Measurements from ENCODE around the gene CTSZ.
"Not testable (repeated sequence)": the region's sequence is repeated elsewhere in the genome, so short reads cannot be mapped to it uniquely, and the experiment has no call there.

Gene CTSZ

DNA sequence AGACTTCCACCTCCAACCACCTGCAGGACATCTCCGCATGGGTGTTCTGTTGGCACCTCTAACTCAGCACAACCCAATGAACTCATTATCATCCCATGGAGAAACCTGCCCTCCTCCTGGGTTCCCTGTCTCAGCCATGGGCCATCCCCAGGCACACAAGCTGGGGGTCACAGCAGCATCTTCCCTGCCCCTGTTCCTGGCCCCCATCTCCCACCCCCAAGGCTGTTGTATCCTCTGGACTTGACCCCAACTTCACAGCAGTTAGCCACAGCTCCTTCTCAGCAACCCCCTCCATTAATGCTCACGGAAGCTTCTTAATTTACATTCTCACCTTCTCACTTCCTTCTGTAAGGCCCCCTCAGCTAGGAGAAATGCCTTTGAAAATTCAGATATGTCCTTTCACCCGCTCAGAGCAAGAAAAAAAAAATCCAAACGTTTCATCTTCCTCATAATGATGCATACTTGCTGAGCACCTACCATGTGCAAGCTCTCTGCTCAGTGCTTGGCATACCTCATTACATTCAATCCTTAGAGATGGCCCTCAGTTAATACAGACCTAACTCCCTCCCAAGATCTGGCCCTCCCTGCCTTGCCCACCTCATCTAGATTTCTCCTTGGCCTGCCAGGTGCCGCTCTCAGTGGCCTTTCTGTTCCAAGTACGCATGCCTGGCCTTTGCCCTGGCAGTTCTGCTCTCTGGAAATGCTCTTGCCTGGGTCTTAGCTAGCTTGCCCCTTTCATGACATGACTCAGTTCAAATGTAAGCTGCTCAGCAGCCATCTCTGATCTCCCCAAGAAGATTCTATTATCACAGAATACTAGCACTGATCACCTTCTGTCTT lies 28.5 kb downstream of the CTSZ start:
- no peak for DNase-seq (ENCODE audit: low read depth)

DNA sequence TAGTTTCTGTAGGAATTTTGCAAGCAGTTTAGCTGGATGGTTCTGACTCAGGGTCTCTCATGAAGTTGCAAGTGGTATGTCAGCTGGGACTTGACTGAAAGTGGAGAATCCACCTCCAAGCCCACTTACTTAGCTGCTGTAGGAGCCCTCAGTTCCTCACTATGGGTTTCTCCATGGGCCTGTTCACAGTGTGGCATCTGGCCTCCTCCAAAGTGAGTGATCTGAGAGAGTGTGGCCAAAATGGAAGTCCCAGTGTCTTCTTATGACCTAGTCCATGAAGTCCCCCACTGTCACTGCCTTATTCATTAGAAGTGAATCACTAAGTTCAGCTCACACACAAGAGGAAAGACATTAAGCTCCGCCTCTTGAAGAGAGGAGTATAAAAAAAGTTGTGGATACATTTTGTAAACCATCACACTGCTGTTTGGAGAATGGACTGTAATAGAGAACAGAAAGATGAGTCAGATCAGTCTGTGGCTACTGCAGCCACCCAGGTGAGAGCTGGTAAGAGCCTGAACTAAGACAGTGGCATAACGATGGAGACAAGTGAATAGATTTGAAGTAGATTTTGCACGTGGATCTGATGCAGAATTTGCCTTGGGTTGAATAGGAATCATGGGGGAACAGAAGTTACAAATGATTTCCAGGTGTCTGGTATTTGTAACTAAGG lies 30.9 kb downstream of the CTSZ start:
- DNase-seq (ENCODE audit: low read depth) = no peak

DNA sequence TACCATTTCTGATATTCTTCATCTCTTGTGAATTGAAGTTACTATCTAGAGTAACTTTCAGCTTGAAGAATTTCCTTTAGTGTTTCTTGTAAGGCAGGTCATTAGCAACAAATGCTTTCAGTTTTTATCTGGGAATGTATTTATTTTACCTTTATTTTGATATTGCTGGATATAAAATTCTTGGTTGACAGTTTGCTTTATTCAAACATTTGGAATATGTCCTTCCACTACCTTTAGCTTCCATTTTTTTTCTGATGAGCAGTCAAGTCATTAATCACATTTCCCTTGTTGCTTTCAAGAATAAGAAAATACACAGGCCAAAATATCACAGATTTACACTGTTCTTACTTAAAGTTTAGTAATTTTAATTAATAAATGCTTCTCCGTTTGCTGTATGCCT lies 31.7 kb downstream of the CTSZ start:
- DNase-seq (ENCODE audit: low read depth) = no peak

DNA sequence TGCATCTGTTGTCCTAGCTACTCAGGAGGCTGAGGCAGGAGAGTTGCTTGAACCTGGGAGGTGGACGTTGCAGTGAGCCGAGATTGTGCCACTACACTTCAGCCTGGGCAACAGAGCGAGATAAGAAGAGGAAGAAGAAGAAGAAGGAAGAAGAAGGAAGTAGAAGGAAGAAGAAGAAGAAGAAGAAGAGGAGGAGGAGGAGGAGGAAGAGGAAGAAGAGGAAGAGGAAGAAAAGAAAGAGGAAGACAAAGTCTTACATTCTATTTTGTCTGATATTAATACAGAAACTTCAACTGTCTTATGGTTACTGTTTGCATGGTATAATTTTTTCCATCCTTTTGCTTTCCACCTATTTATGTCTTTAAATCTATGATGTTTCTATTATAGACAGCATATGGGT lies 33.2 kb downstream of the CTSZ start:
- no peak for DNase-seq (ENCODE audit: low read depth)

DNA sequence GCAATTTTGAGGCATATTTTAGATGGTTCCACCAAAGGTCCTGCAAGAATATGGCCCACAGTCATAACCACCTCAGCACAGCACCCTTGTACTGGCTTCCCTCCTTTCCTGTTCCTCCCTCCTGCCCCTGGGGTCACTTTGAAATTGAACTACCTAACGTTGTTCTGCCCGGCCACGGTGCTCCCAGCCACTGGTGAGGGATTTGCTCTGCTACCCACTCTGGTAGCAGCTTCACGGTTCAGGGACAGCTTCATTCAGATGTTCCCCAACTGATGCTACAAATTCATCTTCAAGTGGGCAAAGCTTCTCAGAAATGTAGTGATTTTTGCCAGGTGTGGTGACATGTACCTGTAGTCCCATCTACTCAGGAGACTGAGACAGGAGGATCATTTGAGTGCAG lies 33.9 kb downstream of the CTSZ start:
- DNase-seq (ENCODE audit: low read depth) = no peak

DNA sequence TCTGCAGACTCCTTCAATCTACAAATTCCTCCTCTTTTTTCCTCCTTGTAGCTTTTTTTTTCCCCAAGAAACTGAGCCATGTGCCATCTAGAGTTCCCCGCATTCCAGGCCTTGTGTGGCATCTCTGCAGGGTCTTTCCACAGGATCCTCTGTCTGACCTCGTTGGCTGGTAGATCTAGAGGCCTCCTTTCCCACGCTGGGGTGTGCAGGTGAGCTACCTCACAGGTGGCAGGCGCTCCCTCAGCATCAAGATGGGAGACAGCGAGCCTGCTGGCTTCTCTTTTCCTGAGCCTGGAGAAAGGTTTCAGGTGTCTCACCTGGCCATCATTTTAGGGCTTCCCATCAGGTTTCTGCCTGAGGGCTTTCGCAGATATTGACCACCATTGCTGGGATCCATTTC lies 35.6 kb downstream of the CTSZ start:
- no peak for DNase-seq (ENCODE audit: low read depth)

DNA sequence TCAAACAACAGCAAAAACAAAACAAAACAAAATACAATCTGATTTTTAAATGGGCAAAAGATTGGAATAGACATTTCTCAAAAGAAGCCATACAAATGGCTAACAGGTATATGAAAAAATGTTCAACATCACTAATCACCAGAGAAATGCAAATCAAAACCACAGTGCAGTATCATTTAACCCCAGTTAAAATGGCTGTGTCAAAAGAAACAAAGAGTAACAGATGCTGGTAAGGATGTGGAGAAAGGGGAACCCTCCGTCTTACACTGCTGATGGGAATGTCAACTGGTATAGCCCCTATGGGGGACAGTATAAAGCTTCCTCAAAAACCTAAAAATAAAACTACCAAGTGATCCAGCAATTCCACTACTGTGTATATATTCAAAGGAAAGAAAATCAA lies 36.9 kb downstream of the CTSZ start:
- DNase-seq (ENCODE audit: low read depth) = no peak

DNA sequence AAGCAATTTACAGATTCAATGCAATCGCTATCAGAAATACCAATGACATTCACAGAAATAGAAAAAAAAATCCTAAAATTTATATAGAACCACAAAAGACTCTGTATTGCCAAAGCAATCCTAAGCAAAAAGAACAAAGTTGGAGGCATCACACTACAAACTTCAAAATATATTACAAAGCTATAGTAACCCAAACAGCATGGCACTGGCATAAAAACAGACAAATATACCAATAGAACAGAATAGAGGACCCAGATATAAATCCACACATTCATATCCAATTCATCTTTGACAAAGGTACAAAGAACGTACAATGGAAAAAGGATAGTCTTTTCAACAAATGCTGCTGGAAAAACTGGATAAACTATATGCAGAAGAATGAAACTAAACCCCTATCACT lies 37.6 kb downstream of the CTSZ start:
- no peak for DNase-seq (ENCODE audit: low read depth)

DNA sequence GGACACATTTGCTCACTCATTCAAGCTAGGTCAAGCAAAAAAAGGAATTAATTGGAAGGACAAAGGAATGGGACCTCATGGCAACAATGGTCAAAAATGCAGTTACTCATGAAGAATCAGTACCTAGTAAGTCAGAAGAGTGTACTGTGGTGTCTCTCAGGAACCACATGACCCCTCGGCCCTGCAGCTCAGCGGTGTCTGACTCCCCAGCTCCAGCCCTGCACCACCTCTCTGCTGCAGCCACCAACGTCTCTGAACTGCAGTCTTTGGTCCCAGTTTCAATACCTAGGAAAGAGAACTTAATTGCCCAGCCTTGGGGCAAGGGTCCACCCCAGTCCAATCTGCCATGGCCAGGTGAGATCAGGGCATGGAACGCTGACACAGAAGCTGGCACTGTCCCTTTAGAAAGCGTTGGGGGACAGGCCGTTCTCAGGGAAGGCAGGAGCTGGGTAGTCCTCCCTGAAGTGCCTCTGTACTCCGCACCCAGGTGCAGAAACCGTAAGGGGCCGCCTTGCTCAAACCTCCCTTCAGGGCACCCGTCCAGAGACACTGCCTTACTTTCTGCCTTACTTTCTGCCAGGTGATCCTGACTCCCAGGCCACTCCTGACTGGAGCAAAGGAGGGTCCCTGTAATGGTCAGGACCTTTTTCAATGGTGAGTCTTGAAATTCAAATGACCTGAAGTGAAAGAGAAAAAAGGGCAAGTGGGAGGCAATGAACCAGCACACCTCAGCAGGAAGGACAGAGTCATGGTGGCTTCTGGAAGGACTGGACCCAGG lies 39.2 kb downstream of the CTSZ start:
- no peak for DNase-seq (ENCODE audit: low read depth)

DNA sequence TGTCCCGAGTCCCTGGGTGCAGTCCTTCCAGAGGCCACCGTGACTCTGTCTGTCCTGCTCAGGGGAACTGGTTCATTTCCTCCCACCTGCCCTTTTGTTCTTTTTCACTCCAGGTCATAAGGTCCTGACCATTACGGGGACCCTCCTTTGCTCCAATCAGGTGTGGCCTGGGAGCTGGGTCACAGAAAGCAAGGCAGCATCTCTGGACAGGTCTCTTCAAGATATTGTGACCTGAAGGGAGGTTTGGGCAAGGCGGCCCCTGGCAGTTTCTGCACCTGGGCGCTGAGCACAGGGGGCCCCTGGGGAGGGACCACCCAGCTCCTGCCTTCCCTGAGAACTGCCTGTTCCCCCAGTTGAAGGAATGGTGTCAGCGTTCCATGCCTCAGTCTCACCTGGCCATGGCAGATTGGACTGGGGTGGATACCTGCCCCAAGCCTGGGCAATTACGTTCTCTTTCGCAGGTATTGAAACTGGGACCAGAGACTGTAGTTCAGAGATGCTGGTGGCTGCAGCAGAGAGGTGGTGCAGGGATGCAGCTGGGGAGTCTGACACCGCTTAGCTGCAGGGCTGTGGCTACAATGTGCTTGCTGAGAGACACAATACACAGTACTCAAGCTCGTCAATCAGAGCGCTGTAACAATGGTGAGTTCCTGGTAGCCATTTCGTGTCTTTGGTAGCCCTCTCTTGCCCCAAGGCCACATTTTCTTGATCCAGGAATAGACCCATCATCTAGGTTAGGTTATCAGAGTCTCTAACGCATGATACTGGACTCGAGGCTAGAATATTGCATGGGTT lies 41.6 kb downstream of the CTSZ start:
- no peak for DNase-seq (ENCODE audit: low read depth)

DNA sequence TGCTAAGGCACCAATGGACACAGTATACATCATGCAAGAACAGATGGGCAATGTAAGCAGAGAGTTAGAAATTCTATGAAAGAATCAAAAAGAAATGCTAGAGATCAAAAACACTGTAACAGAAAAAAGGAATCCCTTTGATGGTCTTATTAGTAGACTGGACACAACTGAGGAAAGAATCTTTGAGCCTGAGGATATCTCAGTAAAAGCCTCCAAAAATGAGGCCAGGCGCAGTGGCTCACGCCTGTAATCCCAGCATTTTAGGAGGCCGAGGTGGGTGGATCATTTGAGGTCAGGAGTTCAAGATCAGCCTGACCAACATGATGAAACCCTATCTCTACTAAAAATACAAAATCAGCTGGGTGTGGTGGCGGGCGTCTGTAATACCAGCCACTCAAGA lies 43.1 kb downstream of the CTSZ start:
- not testable (repeated sequence) for DNase-seq (ENCODE audit: low read depth)

DNA sequence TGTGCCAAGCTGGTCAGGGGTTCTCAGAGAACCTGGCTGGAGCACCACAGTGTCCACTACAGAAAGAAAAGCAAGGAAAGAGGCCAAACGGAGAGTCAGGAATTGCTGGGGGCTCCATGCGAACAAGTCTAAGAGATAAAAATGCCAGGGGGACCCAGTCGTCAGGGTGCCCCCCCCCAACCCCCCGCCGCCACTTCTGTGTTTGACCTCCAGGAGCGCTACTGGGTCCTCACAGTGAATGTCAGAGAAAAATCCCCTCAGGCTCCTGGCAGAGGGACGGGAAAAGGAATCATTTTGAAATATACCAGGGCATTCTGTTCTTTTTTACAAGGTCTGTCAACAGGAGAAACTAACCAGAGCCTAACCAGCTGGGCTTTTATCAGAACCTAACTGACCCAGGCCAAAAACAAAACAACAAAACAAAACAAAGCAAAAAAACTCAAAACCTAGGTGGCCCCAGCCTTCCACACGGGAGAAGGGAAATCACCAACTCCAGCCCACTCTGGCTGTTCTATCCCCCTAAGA lies 43.9 kb downstream of the CTSZ start:
- DNase-seq (ENCODE audit: low read depth) = no peak

DNA sequence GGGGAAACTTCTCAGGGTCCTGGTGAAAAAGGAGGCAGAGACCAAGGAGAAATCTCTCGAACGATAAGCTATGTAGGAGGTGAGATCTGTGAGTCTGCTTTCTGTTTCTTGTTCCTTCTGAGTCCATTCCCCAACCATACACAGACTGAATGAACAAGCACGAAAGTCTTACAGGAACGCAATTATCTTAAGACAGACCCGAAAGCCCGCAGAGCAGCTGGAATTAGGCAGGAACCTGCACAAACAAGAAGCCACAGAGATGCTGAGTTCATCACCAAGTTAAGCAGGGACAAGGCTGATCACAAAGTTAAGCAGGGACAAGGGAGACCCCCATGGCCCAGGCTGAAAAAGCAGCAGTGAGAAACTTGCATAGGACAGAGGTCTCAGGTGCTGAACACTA lies 47.4 kb downstream of the CTSZ start:
- DNase-seq (ENCODE audit: low read depth) = no peak

DNA sequence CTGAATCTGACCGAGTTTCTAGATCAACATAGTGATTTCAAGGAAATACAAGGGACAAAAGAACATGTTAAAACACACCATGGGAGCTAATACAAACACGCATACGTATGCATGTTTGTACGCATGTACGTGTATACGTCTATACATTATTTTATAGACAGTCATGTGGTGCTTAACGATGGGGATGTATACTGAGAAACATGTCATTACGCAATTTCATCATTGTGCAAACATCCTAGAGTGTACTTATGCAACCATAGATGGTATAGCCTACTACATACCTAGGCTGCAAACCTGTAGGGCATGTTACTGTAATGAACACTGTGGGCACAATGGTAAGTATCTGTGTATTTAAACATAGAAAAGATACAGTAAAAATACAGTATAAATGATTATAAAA lies 51.0 kb downstream of the CTSZ start:
- DNase-seq (ENCODE audit: low read depth) = no peak

DNA sequence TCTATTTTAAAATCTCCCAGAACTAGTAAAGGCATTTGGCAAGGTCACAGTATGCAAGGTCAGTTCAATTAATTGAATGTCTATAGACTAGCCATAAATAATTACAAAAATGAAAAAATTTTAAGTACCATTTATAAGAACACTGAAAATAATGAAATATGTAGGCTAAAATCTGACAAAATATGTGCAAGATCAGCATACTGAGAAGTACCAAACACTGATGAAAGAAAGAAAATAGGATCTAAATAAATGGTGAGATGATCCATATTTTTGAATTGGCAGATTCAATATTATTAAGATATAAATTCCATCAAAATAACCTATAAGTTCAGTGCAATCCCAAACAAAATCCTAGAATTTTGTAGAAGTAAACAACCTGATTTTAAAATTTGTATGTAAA lies 54.0 kb downstream of the CTSZ start:
- no peak for DNase-seq (ENCODE audit: low read depth)

DNA sequence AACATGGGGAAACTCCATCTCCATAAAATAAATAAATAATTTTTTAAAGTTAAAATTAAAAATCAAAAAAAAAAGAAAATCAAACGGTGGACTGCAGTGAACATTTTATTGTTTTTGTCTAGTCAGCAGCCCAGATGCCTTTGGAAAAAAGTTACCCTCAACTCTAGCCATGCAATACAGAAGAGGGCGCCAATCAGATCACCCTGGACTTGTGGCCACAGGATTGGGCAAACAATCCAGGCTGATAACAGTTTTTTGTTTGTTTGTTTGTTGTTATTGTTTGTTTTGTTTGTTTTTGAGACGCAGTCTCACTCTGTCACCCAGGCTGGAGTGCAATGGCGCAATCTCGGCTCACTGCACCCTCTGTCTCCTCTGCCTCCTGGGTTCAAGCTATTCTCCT lies 56.5 kb downstream of the CTSZ start:
- DNase-seq (ENCODE audit: low read depth) = no peak

DNA sequence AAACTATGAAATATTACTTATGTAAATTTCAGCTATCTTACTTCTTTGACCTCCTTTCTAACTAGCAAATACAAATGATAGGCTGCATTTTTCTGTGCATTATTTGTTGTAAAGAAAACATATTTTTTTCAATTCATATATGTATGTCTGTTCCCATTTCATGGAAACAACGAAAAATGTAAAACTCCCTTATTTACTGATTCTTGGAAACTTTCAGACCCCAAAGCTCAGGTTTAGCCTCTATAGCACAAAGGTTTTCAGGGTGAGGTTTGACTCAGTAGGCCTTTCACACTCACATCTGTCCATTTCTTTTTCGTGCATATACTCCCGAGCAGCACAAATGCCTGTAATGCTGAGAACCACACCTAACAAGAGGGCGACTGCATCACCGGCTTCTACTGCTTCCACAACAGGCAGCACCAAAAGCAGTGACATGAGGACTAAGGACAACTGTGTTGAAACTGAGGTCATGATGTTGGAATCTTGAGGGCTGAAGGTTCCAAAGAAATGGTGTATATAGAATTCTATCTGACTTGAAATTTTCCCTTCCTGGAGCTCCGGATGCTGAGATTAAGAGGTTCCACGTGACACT lies 59.2 kb downstream of the CTSZ start:
- DNase-seq (ENCODE audit: low read depth) = not testable (repeated sequence)

DNA sequence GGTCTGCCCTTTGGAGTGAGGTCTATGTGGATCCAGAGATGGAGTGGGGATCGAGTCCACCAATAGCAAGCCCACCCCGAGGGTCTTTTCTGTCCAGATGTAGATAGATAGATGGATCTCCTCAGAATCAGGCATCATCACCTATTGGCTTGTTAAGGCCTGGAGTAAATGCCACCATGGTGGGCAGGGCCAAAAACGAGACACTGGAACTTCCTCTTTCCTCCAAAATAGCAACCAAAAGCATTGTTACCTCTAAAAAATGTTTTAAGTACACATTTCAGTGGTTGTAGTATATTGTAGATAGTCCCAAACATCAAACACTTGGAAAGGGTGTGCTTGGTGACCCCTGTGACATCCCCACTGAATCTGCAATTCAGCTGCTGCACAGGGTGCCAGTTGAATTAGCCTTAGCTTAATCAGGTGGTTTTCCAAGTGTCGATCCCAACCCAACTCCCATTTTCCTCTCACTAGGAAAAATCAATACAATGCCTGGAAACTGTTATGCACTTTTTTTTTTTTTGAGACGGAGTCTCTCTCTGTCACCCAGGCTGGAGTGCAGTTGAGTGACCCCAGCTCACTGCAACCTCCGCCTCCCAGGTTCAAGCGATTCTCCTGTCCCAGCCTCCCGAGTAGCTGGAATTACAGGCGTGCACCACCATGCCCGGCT lies 61.0 kb downstream of the CTSZ start:
- DNase-seq (ENCODE audit: low read depth) = no peak

Data from iris pigment epithelial cell (primary cell).